Measurements from ENCODE around the gene ACER3. TPM values are rescaled to one million over a fixed set of nuclear protein-coding genes. Genes with fewer than 3 reads are reported as not detected.

The ACER3 gene
- total RNA-seq, 4 donors from 2014 or later = 6.5 to 58.9 (median 27.4) TPM

- H3K27me3 ChIP-seq = no peaks in the 10 kb centered on the region
- no peaks in the 10 kb centered on the region for H3K36me3 ChIP-seq
- intact Hi-C loops (cut with DNase I; ENCODE audit: low total_unique reads) = no loop called here
- no peak overlapping the region for H3K4me3 ChIP-seq
- H3K9me3 ChIP-seq = no peaks in the 10 kb centered on the region
- no peak for DNase-seq
- TF ChIP-seq POLR2A (IDR thresholded peaks at IDR 0.05) = no peak
- no peak for TF ChIP-seq CTCF (IDR thresholded peaks at IDR 0.05)
- no peak overlapping the region for H3K27ac ChIP-seq
- peaks cover 0 to 7% of the 10 kb centered on the region in 2 donors for H3K4me1 ChIP-seq
These were observed 17.3 kb downstream of the ACER3 start for GRCh38 chr11:76878014-76878413.

- no peak for DNase-seq
- Histone ChIP-seq H3K9me3 (no peaks in the 10 kb centered on the region), H3K4me3 (no peak overlapping the region), H3K27ac (no peak overlapping the region), H3K4me1 (peaks cover 0 to 7% of the 10 kb centered on the region in 2 donors), H3K27me3 (no peaks in the 10 kb centered on the region), H3K36me3 (no peaks in the 10 kb centered on the region)
- no peak for TF ChIP-seq POLR2A (IDR thresholded peaks at IDR 0.05)
- TF ChIP-seq CTCF (IDR thresholded peaks at IDR 0.05) = no peak
- intact Hi-C loops (cut with DNase I; ENCODE audit: low total_unique reads) = no loop called here
These were observed 19.6 kb downstream of the ACER3 start for GRCh38 chr11:76880314-76880713.

DNA sequence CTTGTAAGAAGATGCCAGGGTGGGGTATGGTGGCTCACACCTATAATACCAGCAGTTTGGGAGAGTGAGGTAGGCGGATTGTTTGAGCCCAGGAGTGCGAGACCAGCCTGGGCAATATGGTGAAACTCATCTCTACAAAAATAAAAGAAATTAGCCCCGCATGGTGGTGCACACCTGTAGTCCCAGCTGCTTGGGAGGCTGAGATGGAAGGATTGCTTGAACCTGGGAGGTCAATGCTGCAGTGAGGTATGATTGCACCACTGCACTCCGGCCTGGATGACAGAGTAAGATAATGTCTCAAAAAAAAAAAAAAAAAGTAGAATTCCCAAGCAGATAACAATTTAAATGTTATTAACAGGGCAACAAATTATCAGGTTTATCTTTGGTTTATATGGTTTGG is 20.2 kb downstream of the ACER3 start:
- intact Hi-C loops (cut with DNase I; ENCODE audit: low total_unique reads) = no loop called here
- H3K4me3 ChIP-seq = no peak overlapping the region
- H3K36me3 ChIP-seq = no peaks in the 10 kb centered on the region
- H3K27me3 ChIP-seq = no peaks in the 10 kb centered on the region
- H3K27ac ChIP-seq = no peak overlapping the region
- DNase-seq = no peak
- peaks cover 0 to 7% of the 10 kb centered on the region in 2 donors for H3K4me1 ChIP-seq
- no peaks in the 10 kb centered on the region for H3K9me3 ChIP-seq
- TF ChIP-seq CTCF (IDR thresholded peaks at IDR 0.05) (no peak), POLR2A (IDR thresholded peaks at IDR 0.05) (no peak)

DNA sequence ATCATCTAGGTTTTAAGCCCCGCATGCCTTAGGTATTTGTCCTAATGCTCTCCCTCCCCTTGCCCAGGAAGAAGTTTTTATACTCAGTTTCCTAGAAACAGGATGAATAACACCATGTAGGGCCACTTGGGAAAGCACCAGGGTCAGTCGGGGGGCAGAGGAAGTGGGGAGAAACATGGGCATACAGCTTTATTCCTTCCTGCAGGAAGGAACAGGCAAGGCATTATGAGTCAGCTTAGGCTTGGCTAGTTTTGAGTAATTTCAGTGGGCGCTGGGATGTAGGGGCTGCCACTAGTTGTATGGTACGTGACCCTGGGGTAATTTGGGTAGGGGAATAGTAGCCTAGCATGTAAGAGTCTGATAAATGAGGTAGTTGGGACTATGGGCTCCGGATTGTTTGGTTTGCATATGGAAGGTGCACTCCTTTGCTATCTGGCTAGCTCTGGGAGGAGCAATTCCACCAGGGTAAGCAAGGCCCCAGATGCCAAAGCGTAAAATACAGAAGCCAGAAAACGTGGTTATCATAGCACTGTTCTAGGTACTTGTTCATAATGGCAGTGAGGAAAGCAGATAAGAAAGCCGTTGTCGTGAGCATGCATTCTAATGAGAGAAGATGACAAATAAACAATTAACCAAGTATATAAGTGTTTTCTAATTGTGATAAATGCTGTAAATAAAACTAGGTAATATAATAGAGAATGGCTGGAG is 24.8 kb downstream of the ACER3 start:
- TF ChIP-seq CTCF (IDR thresholded peaks at IDR 0.05) (no peak), POLR2A (IDR thresholded peaks at IDR 0.05) (no peak)
- Histone ChIP-seq H3K9me3 (no peaks in the 10 kb centered on the region), H3K4me3 (no peak overlapping the region), H3K27me3 (no peaks in the 10 kb centered on the region), H3K36me3 (no peaks in the 10 kb centered on the region), H3K27ac (no peak overlapping the region), H3K4me1 (no peaks in the 10 kb centered on the region)
- DNase-seq = no peak
- intact Hi-C loops (cut with DNase I; ENCODE audit: low total_unique reads) = no loop called here

GRCh38 chr11:76888989-76889388 is 28.3 kb downstream of the ACER3 start:
- DNase-seq = no peak
- intact Hi-C loops (cut with DNase I; ENCODE audit: low total_unique reads) = no loop called here
- H3K27me3 ChIP-seq = no peaks in the 10 kb centered on the region
- H3K9me3 ChIP-seq = no peaks in the 10 kb centered on the region
- H3K4me3 ChIP-seq = no peak overlapping the region
- H3K4me1 ChIP-seq = no peaks in the 10 kb centered on the region
- H3K36me3 ChIP-seq = no peaks in the 10 kb centered on the region
- no peak for TF ChIP-seq CTCF (IDR thresholded peaks at IDR 0.05)
- no peak for TF ChIP-seq POLR2A (IDR thresholded peaks at IDR 0.05)
- no peak overlapping the region for H3K27ac ChIP-seq
